Neural crest cell (in vitro differentiated cells): ENCODE results near the gene RMRP. TPM values are rescaled to one million over a fixed set of nuclear protein-coding genes. Genes with fewer than 3 reads are reported as not detected.

Source experiments
- DNase-seq: peaks from one replicate; pipeline ENCODE4 v3.0.0; 2021; ENCODE audit warnings: low read depth, mixed read lengths, low spot score
- H3K27ac Mint-ChIP-seq: one replicate; pipeline ENCODE4 v1.8.0; 2021; ENCODE audit warnings: mild to moderate bottlenecking, mixed read lengths; ENCODE audit not compliant: unreplicated experiment
- H3K27me3 Mint-ChIP-seq: 2 replicates; pipeline ENCODE4 v1.8.0; 2021; ENCODE audit warnings: low read depth, mild to moderate bottlenecking, mixed read lengths
- H3K36me3 Mint-ChIP-seq: 2 replicates; pipeline ENCODE4 v1.8.0; 2021; ENCODE audit warnings: low read depth, mild to moderate bottlenecking, mixed read lengths
- H3K4me1 Mint-ChIP-seq: 2 replicates; pipeline ENCODE4 v1.8.0; 2021; ENCODE audit warnings: mixed read lengths
- H3K4me3 Mint-ChIP-seq: one replicate; pipeline ENCODE4 v1.8.0; 2021; ENCODE audit warnings: mild to moderate bottlenecking, mixed read lengths
- H3K9me3 Mint-ChIP-seq: 2 replicates; pipeline ENCODE4 v1.8.0; 2021; ENCODE audit warnings: mixed read lengths
- total RNA-seq: library from RNA; stranded (reverse); gene quantifications from 2 replicates; pipeline ENCODE4 v1.2.1, GENCODE V29; 2021
- TF ChIP-seq, protein P1 (sequence below): fragments of 200-600 bp; sonication (generic); conservative IDR thresholded peaks from 2 replicates; pipeline ENCODE4 v1.5.0; 2021; ENCODE audit warnings: antibody characterized with exemption, mild to moderate bottlenecking

RMRP gene
- total RNA-seq, 1 donor from 2014 or later: 17,379 TPM

DNA sequence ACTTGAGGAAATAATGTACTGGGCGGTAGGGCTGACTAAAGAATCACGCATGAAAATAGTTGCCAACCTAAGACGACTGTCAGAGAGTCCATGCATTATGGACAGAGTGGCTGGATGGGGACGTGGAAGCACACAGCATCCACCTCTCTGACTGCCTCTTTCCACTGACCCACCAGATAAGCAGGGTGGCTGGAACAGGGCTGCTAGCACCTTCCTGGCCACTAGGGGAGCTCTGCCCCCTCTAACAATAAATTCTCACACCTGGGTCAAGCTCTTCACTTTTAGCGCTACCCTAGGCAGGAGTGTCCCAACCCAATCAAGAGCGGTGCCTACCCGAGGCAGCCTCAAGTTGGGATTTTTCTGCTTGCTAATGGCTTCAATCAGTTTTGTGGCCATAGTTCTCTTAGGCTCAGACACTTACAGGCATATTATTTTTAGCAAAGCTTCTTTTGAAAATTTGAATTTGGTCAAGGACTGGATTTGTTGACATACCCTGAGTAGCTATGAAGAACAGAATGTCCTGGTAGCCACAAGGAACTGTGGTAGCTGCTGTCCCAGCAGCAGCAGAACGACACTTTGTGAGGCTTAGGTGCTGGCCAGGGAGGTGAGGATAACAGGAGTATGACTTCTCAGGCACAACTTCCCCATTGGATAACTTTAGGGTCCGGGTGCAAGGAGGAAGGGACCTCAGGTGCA, 38.8 kb upstream of the RMRP start:
- peak; percentile 49 for DNase-seq
- H3K4me1 Mint-ChIP-seq: peaks cover 5% of the 10 kb centered on the region

DNA sequence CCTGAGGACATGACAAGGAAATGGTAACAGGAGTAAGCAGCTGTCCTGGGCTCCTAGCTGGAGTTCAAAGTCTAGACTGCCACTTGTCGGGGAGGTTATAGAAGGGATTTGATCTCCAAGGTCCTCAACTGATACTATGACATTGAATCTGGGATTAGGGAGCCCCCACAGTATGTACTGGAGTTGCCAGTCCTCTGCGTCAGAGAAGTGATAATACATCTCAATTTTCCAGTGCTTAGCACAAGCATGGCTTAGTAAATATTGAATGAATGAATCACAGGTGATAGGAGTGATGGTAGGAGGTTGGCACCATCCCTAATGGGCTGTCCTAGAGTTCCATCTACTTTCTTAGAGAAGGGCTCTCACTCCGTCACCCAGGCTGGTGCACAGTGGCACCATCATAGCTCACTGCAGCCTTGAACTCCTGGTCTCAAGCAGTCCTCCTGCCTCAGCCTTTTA, 38.2 kb upstream of the RMRP start:
- no peak overlapping the region for H3K27ac Mint-ChIP-seq
- peaks cover 11% of the 10 kb centered on the region for H3K4me1 Mint-ChIP-seq
- peak overlapping the region; percentile 56 for H3K4me3 Mint-ChIP-seq
- DNase-seq: no peak
- TF ChIP-seq, protein P1, sequence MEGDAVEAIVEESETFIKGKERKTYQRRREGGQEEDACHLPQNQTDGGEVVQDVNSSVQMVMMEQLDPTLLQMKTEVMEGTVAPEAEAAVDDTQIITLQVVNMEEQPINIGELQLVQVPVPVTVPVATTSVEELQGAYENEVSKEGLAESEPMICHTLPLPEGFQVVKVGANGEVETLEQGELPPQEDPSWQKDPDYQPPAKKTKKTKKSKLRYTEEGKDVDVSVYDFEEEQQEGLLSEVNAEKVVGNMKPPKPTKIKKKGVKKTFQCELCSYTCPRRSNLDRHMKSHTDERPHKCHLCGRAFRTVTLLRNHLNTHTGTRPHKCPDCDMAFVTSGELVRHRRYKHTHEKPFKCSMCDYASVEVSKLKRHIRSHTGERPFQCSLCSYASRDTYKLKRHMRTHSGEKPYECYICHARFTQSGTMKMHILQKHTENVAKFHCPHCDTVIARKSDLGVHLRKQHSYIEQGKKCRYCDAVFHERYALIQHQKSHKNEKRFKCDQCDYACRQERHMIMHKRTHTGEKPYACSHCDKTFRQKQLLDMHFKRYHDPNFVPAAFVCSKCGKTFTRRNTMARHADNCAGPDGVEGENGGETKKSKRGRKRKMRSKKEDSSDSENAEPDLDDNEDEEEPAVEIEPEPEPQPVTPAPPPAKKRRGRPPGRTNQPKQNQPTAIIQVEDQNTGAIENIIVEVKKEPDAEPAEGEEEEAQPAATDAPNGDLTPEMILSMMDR: no peak
- H3K9me3 Mint-ChIP-seq: no peaks in the 10 kb centered on the region
- H3K27me3 Mint-ChIP-seq: no peaks in the 10 kb centered on the region
- H3K36me3 Mint-ChIP-seq: peaks cover 3% of the 10 kb centered on the region

More for the DNA sequence above, 38.8 kb upstream of the RMRP start:
- Mint-ChIP-seq H3K27ac (no peak overlapping the region), H3K9me3 (no peaks in the 10 kb centered on the region), H3K36me3 (peaks cover 3% of the 10 kb centered on the region), H3K27me3 (no peaks in the 10 kb centered on the region), H3K4me3 (peak overlapping the region; percentile 56)
- TF ChIP-seq, protein P1: peak; percentile 84

DNA sequence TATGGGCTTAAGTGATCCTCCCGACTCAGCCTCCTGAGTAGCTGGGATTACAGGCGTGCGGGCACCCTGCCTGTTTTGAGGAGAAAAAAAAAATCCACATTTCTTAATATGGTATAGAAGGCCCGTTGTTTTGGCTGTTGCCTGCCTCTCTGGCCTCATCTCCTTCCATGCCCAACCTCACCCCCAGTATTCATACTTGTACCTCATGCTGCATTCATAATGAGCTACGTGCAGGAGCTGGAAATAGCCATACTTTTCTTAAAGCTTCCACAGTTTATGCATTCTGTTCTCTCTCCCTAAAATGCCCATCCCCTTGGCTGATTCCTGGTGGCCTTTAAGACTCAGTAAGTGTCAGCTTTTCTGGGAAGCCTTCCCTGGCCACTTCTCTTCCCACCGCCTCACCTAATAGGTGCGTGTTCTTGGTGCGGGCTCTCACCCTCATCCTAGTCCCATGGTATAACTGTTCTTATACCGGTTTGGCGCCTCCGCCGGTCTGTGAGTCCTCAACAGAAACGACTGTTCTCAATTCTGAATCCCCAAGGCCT, 34.0 kb upstream of the RMRP start:
- Mint-ChIP-seq H3K4me1 (peaks cover 33% of the 10 kb centered on the region), H3K4me3 (peak overlapping the region; percentile 94), H3K36me3 (peaks cover 3% of the 10 kb centered on the region), H3K27ac (no peak overlapping the region), H3K27me3 (no peaks in the 10 kb centered on the region), H3K9me3 (no peaks in the 10 kb centered on the region)
- DNase-seq: no peak
- TF ChIP-seq, protein P1: no peak

DNA sequence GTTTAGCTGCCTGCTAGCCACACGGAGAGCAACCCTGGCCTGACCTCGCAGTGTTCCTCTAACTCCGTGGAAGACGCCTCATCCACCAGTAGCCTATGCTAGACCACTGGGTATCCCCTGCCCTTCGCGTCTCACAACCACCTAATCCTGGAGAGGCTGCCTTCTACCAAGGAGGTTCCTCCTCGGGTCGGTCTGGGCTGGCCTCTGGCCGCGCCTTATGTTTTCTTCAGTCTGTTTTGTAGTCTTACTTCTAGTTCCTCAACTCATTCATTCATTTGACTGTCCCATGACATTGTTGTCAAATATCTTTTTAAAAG, 33.5 kb upstream of the RMRP start:
- Mint-ChIP-seq H3K27me3 (no peaks in the 10 kb centered on the region), H3K9me3 (no peaks in the 10 kb centered on the region), H3K4me3 (peak overlapping the region; percentile 94), H3K27ac (peak overlapping the region; percentile 60), H3K4me1 (peaks cover 39% of the 10 kb centered on the region), H3K36me3 (peaks cover 3% of the 10 kb centered on the region)
- DNase-seq: no peak
- TF ChIP-seq, protein P1: no peak

DNA sequence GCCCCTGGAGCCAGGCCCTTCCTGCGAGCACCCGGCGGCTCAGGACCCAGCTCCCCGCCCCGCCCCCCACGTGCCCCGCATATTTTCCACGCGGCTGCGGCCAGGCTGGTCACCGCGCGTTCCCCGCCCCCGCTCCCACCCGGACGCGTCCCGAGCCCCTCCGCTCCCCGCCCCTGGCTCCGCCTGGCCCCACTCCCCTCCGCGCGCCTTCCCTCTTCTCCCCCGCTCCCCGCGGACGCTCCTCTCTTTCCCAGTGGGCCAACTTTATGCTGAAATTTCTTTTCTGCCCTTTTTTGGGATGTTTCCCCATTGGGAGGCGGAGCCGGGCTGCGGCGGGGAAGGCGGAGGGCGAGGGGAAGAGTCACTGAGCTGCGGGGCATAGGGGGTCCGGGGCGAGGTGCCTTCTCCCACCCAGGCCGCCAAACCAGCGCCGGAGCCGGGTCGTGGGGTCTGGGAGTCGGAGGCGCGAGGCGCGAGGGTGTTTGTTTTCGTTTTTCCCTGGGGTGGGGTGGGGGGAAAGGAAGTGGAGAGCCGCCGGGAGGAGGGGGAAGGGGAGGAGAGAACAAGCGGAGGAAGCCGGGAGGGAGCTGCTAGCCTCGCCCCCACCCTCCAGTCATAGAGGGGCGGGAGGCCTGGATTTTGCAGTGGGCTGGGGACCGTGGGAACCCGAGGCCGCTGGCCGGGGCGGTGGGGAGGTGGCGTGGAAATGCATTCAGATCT, 33.0 kb upstream of the RMRP start:
- DNase-seq: peak; percentile 31
- peaks cover 3% of the 10 kb centered on the region for H3K36me3 Mint-ChIP-seq

More for the DNA sequence above, 33.0 kb upstream of the RMRP start:
- Mint-ChIP-seq H3K27ac (no peak overlapping the region), H3K4me1 (peaks cover 41% of the 10 kb centered on the region), H3K27me3 (no peaks in the 10 kb centered on the region), H3K4me3 (peak overlapping the region; percentile 94), H3K9me3 (no peaks in the 10 kb centered on the region)
- TF ChIP-seq, protein P1: no peak
